GM21619 (cell line): Measurements from ENCODE around the gene SMIM5.
A peak's percentile ranks its signal among the peaks of the same experiment; 100 is the strongest.

Experiments
- ATAC-seq: cut with Tn5 transposase; IDR thresholded peaks from one replicate; pipeline ENCODE4 v1.9.1; 2021; ENCODE audit not compliant: unreplicated experiment

Gene SMIM5

GRCh38 chr17:75664099-75664549, 30.9 kb downstream of the SMIM5 start:
- ATAC-seq, result peak; percentile 56

- ATAC-seq, result no peak
Measured at GRCh38 chr17:75665981-75666380, 32.7 kb downstream of the SMIM5 start.

GRCh38 chr17:75666959-75667790, 33.9 kb downstream of the SMIM5 start, which contains the start of the genes RECQL5 and SAP30BP:
TSS of gene RECQL5 (minus strand) at chr17:75667154. CDS start at chr17:75666557, 597 bp downstream.
TSS of gene SAP30BP (plus strand) at chr17:75667338. CDS start at chr17:75667373, 35 bp downstream.
- peak; percentile 60 for ATAC-seq

- no peak for ATAC-seq
Measured at GRCh38 chr17:75667825-75668224, 34.6 kb downstream of the SMIM5 start.

GRCh38 chr17:75668489-75668888, 35.3 kb downstream of the SMIM5 start:
- ATAC-seq, result no peak

GRCh38 chr17:75670868-75671267, 37.6 kb downstream of the SMIM5 start:
- no peak for ATAC-seq

- ATAC-seq, result no peak
Measured at GRCh38 chr17:75672011-75672410, 38.8 kb downstream of the SMIM5 start.

GRCh38 chr17:75673487-75673886, 40.3 kb downstream of the SMIM5 start:
- no peak for ATAC-seq

- ATAC-seq, result no peak
Measured at GRCh38 chr17:75676461-75676860, 43.2 kb downstream of the SMIM5 start.

- ATAC-seq, result no peak
Measured at GRCh38 chr17:75679706-75680211, 46.5 kb downstream of the SMIM5 start.

GRCh38 chr17:75680431-75680830, 47.2 kb downstream of the SMIM5 start:
- no peak for ATAC-seq

GRCh38 chr17:75681289-75681688, 48.1 kb downstream of the SMIM5 start:
- no peak for ATAC-seq

- ATAC-seq, result no peak
Measured at GRCh38 chr17:75683583-75683982, 50.3 kb downstream of the SMIM5 start.

- no peak for ATAC-seq
Measured at GRCh38 chr17:75684249-75684648, 51.0 kb downstream of the SMIM5 start.

GRCh38 chr17:75684924-75685323, 51.7 kb downstream of the SMIM5 start:
- no peak for ATAC-seq

- no peak for ATAC-seq
Measured at GRCh38 chr17:75685499-75685898, 52.3 kb downstream of the SMIM5 start.

GRCh38 chr17:75688209-75688825, 55.1 kb downstream of the SMIM5 start:
- ATAC-seq, result no peak

- no peak for ATAC-seq
Measured at GRCh38 chr17:75689441-75689873, 56.2 kb downstream of the SMIM5 start.
